Neuronal stem cell (in vitro differentiated cells): ENCODE data around the gene COIL.

Source experiments
- DNase-seq: peaks from one replicate; pipeline ENCODE4 v3.0.0-alpha.2; 2013; ENCODE audit warnings: low spot score
- H2AFZ ChIP-seq: one replicate; pipeline ENCODE4 v1.6.1; 2013; ENCODE audit warnings: mild to moderate bottlenecking, low read length, inconsistent platforms
- H2AK5ac ChIP-seq: 2 replicates; pipeline ENCODE4 v1.6.1; 2013; ENCODE audit warnings: low read depth, mild to moderate bottlenecking, inconsistent platforms, low read length, moderate library complexity, mixed read lengths
- H2BK120ac ChIP-seq: 2 replicates; pipeline ENCODE4 v1.6.1; 2013; ENCODE audit warnings: low read depth, mild to moderate bottlenecking, inconsistent platforms, low read length, moderate library complexity, mixed read lengths
- H2BK12ac ChIP-seq: one replicate; pipeline ENCODE4 v1.6.1; 2013; ENCODE audit warnings: low read length, inconsistent platforms
- H2BK15ac ChIP-seq: 2 replicates; pipeline ENCODE4 v1.6.1; 2013; ENCODE audit warnings: mild to moderate bottlenecking, low read length, inconsistent platforms, mixed read lengths
- H2BK5ac ChIP-seq: one replicate; pipeline ENCODE4 v1.6.1; 2013; ENCODE audit warnings: inconsistent platforms, mild to moderate bottlenecking, low read length, moderate library complexity
- H3K14ac ChIP-seq: one replicate; pipeline ENCODE4 v1.6.1; 2013; ENCODE audit warnings: low read length, inconsistent platforms
- H3K18ac ChIP-seq: 2 replicates; pipeline ENCODE4 v1.6.1; 2013; ENCODE audit warnings: low read length, inconsistent platforms
- H3K23ac ChIP-seq: 2 replicates; pipeline ENCODE4 v1.6.1; 2013; ENCODE audit warnings: low read depth, mild to moderate bottlenecking, mixed read lengths, low read length, inconsistent platforms; ENCODE audit not compliant: poor library complexity
- H3K27ac ChIP-seq: replicated peaks from 3 replicates; pipeline ENCODE4 v1.5.1; 2013; ENCODE audit warnings: low read length, inconsistent platforms
- H3K27me3 ChIP-seq, 3 experiments: 2 replicates each; pipeline ENCODE4 v1.6.1; 2013; ENCODE audit warnings: low read length in 3 of 3, mild to moderate bottlenecking in 2 of 3, inconsistent platforms in 1 of 3, low read depth in 1 of 3, mixed read lengths in 1 of 3, moderate library complexity in 1 of 3; ENCODE audit not compliant: control insufficient read depth in 3 of 3, insufficient read depth in 3 of 3
- H3K36me3 ChIP-seq, 2 donors: replicated peaks in 1 of 2; 2 replicates each; pipeline ENCODE4 v1.6.1; 2013; ENCODE audit warnings: low read length in 2 of 2; ENCODE audit not compliant: control insufficient read depth in 2 of 2, insufficient read depth in 2 of 2
- H3K4ac ChIP-seq: 2 replicates; pipeline ENCODE4 v1.6.1; 2013; ENCODE audit warnings: inconsistent platforms, mild to moderate bottlenecking, low read length, moderate library complexity
- H3K4me1 ChIP-seq, 2 donors: 1 replicate in 1 of 2; 2 replicates in 1 of 2; pipeline ENCODE4 v1.6.1; 2013; ENCODE audit warnings: low read length in 2 of 2, low read depth in 1 of 2; ENCODE audit not compliant: control insufficient read depth in 2 of 2, insufficient read depth in 1 of 2
- H3K4me2 ChIP-seq: one replicate; pipeline ENCODE4 v1.6.1; 2013; ENCODE audit warnings: mild to moderate bottlenecking, low read length, inconsistent platforms; ENCODE audit not compliant: insufficient read depth, poor library complexity, severe bottlenecking
- H3K4me3 ChIP-seq, 2 donors: 2 replicates each; pipeline ENCODE4 v1.5.1; 2013; ENCODE audit warnings: low read length in 2 of 2, mild to moderate bottlenecking in 2 of 2, inconsistent platforms in 1 of 2, moderate library complexity in 1 of 2
- H3K79me1 ChIP-seq: one replicate; pipeline ENCODE4 v1.6.1; 2013; ENCODE audit warnings: low read depth, mild to moderate bottlenecking, inconsistent platforms, low read length, moderate library complexity
- H3K9ac ChIP-seq: one replicate; pipeline ENCODE4 v1.6.1; 2013; ENCODE audit warnings: mild to moderate bottlenecking, low read depth, low read length, inconsistent platforms; ENCODE audit not compliant: poor library complexity
- H3K9me3 ChIP-seq, 2 donors: replicated peaks in 1 of 2; 2 replicates each; pipeline versions ENCODE3 to v1.6.1; 2013; ENCODE audit warnings: low read length in 2 of 2, mild to moderate bottlenecking in 2 of 2, inconsistent platforms in 1 of 2, low read depth in 1 of 2, mixed read lengths in 1 of 2, moderate library complexity in 1 of 2; ENCODE audit not compliant: control insufficient read depth in 2 of 2, insufficient read depth in 1 of 2
- H4K8ac ChIP-seq: one replicate; pipeline ENCODE4 v1.6.1; 2013; ENCODE audit warnings: low read depth, mild to moderate bottlenecking, inconsistent platforms, low read length, moderate library complexity
- H4K91ac ChIP-seq: one replicate; pipeline ENCODE4 v1.6.1; 2013; ENCODE audit warnings: low read length, low read depth, mild to moderate bottlenecking, inconsistent platforms; ENCODE audit not compliant: poor library complexity
- WGBS, 2 donors: extraction: QIAGEN DNeasy Blood & Tissue Kit; methylation state at CpG; one replicate each; pipeline ENCODE4 v1.1.7; 2013; ENCODE audit warnings: missing lambda C conversion rate in 2 of 2, mixed read lengths in 1 of 2; ENCODE audit not compliant: insufficient read length in 2 of 2, insufficient replicate concordance in 1 of 2; ENCODE audit errors: extremely low coverage in 2 of 2; 5-methylcytosine and 5-hydroxymethylcytosine counted together

Gene COIL

GRCh38 chr17:56997313-56997712, 36.5 kb upstream of the COIL start:
- H3K4me3 ChIP-seq: no peak overlapping the region
- no peak overlapping the region for H2BK15ac ChIP-seq
- no peaks in the 10 kb centered on the region for H3K79me1 ChIP-seq
- WGBS, 2 donors: no CpG with 5 or more reads among the region's 2 CpGs
- H3K27ac ChIP-seq: no peak overlapping the region
- no peak overlapping the region for H2BK5ac ChIP-seq
- no peak overlapping the region for H4K8ac ChIP-seq
- H3K14ac ChIP-seq: no peak overlapping the region
- no peak for DNase-seq
- H3K9me3 ChIP-seq: no peaks in the 10 kb centered on the region
- H3K9ac ChIP-seq: no peak overlapping the region
- peaks cover 2 to 38% of the 10 kb centered on the region in 2 donors for H3K36me3 ChIP-seq
- no peak overlapping the region for H3K4ac ChIP-seq
- no peak overlapping the region for H3K4me2 ChIP-seq
- peaks cover 0 to 5% of the 10 kb centered on the region in 2 donors for H3K4me1 ChIP-seq
- no peak overlapping the region for H2AK5ac ChIP-seq
- no peak overlapping the region for H2AFZ ChIP-seq
- no peak overlapping the region for H2BK12ac ChIP-seq
- no peaks in the 10 kb centered on the region for H3K27me3 ChIP-seq
- H3K18ac ChIP-seq: no peak overlapping the region
- no peak overlapping the region for H3K23ac ChIP-seq
- no peak overlapping the region for H2BK120ac ChIP-seq
- no peak overlapping the region for H4K91ac ChIP-seq

GRCh38 chr17:56995766-56996165, 34.9 kb upstream of the COIL start:
- no peak overlapping the region for H2BK15ac ChIP-seq
- no peak overlapping the region for H2AFZ ChIP-seq
- H2AK5ac ChIP-seq: no peak overlapping the region
- DNase-seq: no peak
- H3K27me3 ChIP-seq: no peaks in the 10 kb centered on the region
- H3K4ac ChIP-seq: no peak overlapping the region
- peaks cover 0 to 5% of the 10 kb centered on the region in 2 donors for H3K4me1 ChIP-seq
- H3K4me3 ChIP-seq: no peak overlapping the region
- H2BK12ac ChIP-seq: no peak overlapping the region
- H2BK5ac ChIP-seq: no peak overlapping the region
- no peak overlapping the region for H3K23ac ChIP-seq
- no peaks in the 10 kb centered on the region for H3K9me3 ChIP-seq
- H3K9ac ChIP-seq: no peak overlapping the region
- H3K14ac ChIP-seq: no peak overlapping the region
- WGBS, 2 donors: no CpG with 5 or more reads among the region's 1 CpG
- no peak overlapping the region for H2BK120ac ChIP-seq
- no peak overlapping the region for H4K91ac ChIP-seq
- no peak overlapping the region for H3K27ac ChIP-seq
- H4K8ac ChIP-seq: no peak overlapping the region
- H3K18ac ChIP-seq: no peak overlapping the region
- no peaks in the 10 kb centered on the region for H3K79me1 ChIP-seq
- peaks cover 1 to 37% of the 10 kb centered on the region in 2 donors for H3K36me3 ChIP-seq
- no peak overlapping the region for H3K4me2 ChIP-seq

- no peak overlapping the region for H4K8ac ChIP-seq
- H2BK12ac ChIP-seq: no peak overlapping the region
- peaks cover 0 to 35% of the 10 kb centered on the region in 2 donors for H3K36me3 ChIP-seq
- no peaks in the 10 kb centered on the region for H3K27me3 ChIP-seq
- no peaks in the 10 kb centered on the region for H3K9me3 ChIP-seq
- H3K4me2 ChIP-seq: no peak overlapping the region
- H3K79me1 ChIP-seq: no peaks in the 10 kb centered on the region
- no peak overlapping the region for H3K27ac ChIP-seq
- H3K4me3 ChIP-seq: no peak overlapping the region
- no peak overlapping the region for H2BK120ac ChIP-seq
- H3K4me1 ChIP-seq: peaks cover 0 to 5% of the 10 kb centered on the region in 2 donors
- no peak overlapping the region for H3K18ac ChIP-seq
- no CpG with 5 or more reads among the region's 4 CpGs for WGBS, 2 donors
- H2BK5ac ChIP-seq: no peak overlapping the region
- no peak overlapping the region for H3K9ac ChIP-seq
- H2BK15ac ChIP-seq: no peak overlapping the region
- H2AK5ac ChIP-seq: no peak overlapping the region
- H3K14ac ChIP-seq: no peak overlapping the region
- no peak overlapping the region for H3K4ac ChIP-seq
- H3K23ac ChIP-seq: no peak overlapping the region
- H2AFZ ChIP-seq: no peak overlapping the region
- DNase-seq: no peak
- H4K91ac ChIP-seq: no peak overlapping the region
Measured at GRCh38 chr17:56994009-56994792, 33.4 kb upstream of the COIL start.

- no peaks in the 10 kb centered on the region for H3K9me3 ChIP-seq
- no peak overlapping the region for H4K8ac ChIP-seq
- no peaks in the 10 kb centered on the region for H3K27me3 ChIP-seq
- H3K4ac ChIP-seq: no peak overlapping the region
- no peak overlapping the region for H2BK12ac ChIP-seq
- no peaks in the 10 kb centered on the region for H3K79me1 ChIP-seq
- H2AFZ ChIP-seq: no peak overlapping the region
- no peak for DNase-seq
- no peak overlapping the region for H3K9ac ChIP-seq
- H3K36me3 ChIP-seq: peaks cover 0 to 49% of the 10 kb centered on the region in 2 donors
- H3K27ac ChIP-seq: no peak overlapping the region
- no peak overlapping the region for H3K4me3 ChIP-seq
- WGBS, 2 donors: no CpG with 5 or more reads among the region's 1 CpG
- no peak overlapping the region for H2BK120ac ChIP-seq
- no peak overlapping the region for H2BK15ac ChIP-seq
- no peak overlapping the region for H3K18ac ChIP-seq
- no peak overlapping the region for H2BK5ac ChIP-seq
- H3K23ac ChIP-seq: no peak overlapping the region
- no peak overlapping the region for H4K91ac ChIP-seq
- H2AK5ac ChIP-seq: no peak overlapping the region
- H3K14ac ChIP-seq: no peak overlapping the region
- H3K4me2 ChIP-seq: no peak overlapping the region
- peaks cover 0 to 5% of the 10 kb centered on the region in 2 donors for H3K4me1 ChIP-seq
Measured at GRCh38 chr17:56992364-56992763, 31.5 kb upstream of the COIL start.
